ENCODE data around the gene ERH. TPM values are rescaled to one million over a fixed set of nuclear protein-coding genes. Genes with fewer than 3 reads are reported as not detected.

Gene ERH
- total RNA-seq, 2 donors from 2014 or later = 35.5 to 64.6 TPM

GRCh38 chr14:69432364-69432763 is 34.3 kb upstream of the ERH start:
- Histone ChIP-seq H3K27ac (no peak overlapping the region), H3K9me3 (no peaks in the 10 kb centered on the region), H3K27me3 (no peaks in the 10 kb centered on the region), H3K4me3 (no peak overlapping the region), H3K36me3 (replicated peaks in 1 of 2; ENCODE audit: insufficient read depth in 1 of 2, low read depth in 2 of 2) (no peaks in the 10 kb centered on the region), H3K4me1 (peaks cover 7% of the 10 kb centered on the region)
- WGBS, 2 donors = 94 to 98% methylated on average over 2 of the region's 2 CpGs
- no peak for ATAC-seq
- intact Hi-C loops (cut with DNase I) = no loop called here
- DNase-seq = no peak
- TF ChIP-seq POLR2A (IDR thresholded peaks at IDR 0.05) = no peak
- TF ChIP-seq CTCF (IDR thresholded peaks at IDR 0.05) = no peak

- H3K36me3 ChIP-seq (replicated peaks in 1 of 2; ENCODE audit: insufficient read depth in 1 of 2, low read depth in 2 of 2) = peaks cover 3 to 4% of the 10 kb centered on the region in 2 donors
- WGBS, 2 donors = 9 to 31% methylated on average over 1 of the region's 1 CpG
- H3K4me1 ChIP-seq = peaks cover 7% of the 10 kb centered on the region
- H3K9me3 ChIP-seq = no peaks in the 10 kb centered on the region
- ATAC-seq = no peak
- no peak overlapping the region for H3K27ac ChIP-seq
- intact Hi-C loops (cut with DNase I) = no loop called here
- H3K4me3 ChIP-seq = no peak overlapping the region
- no peak for TF ChIP-seq POLR2A (IDR thresholded peaks at IDR 0.05)
- TF ChIP-seq CTCF (IDR thresholded peaks at IDR 0.05) = no peak
- no peak for DNase-seq
- H3K27me3 ChIP-seq = no peaks in the 10 kb centered on the region
Observed at GRCh38 chr14:69430306-69430939, 32.3 kb upstream of the ERH start.

- Histone ChIP-seq H3K9me3 (no peaks in the 10 kb centered on the region), H3K27me3 (no peaks in the 10 kb centered on the region), H3K4me3 (no peak overlapping the region), H3K36me3 (replicated peaks in 1 of 2; ENCODE audit: insufficient read depth in 1 of 2, low read depth in 2 of 2) (peaks cover 3 to 4% of the 10 kb centered on the region in 2 donors), H3K27ac (no peak overlapping the region), H3K4me1 (peaks cover 7% of the 10 kb centered on the region)
- TF ChIP-seq CTCF (IDR thresholded peaks at IDR 0.05) (no peak), POLR2A (IDR thresholded peaks at IDR 0.05) (no peak)
- no peak for ATAC-seq
- no peak for DNase-seq
- intact Hi-C loops (cut with DNase I) = no loop called here
Observed at GRCh38 chr14:69429643-69430042, 31.5 kb upstream of the ERH start.

- WGBS, 2 donors = 86 to 92% methylated on average over 6 of the region's 6 CpGs
- Histone ChIP-seq H3K36me3 (replicated peaks in 1 of 2; ENCODE audit: insufficient read depth in 1 of 2, low read depth in 2 of 2) (peaks cover 3 to 6% of the 10 kb centered on the region in 2 donors), H3K27ac (no peak overlapping the region), H3K4me1 (peaks cover 7% of the 10 kb centered on the region), H3K27me3 (no peaks in the 10 kb centered on the region), H3K4me3 (no peak overlapping the region), H3K9me3 (no peaks in the 10 kb centered on the region)
- TF ChIP-seq POLR2A (IDR thresholded peaks at IDR 0.05) (no peak), CTCF (IDR thresholded peaks at IDR 0.05) (no peak)
- peak in 1 of 4 donors; percentile 12 for DNase-seq
- intact Hi-C loops (cut with DNase I) = no loop called here
- no peak for ATAC-seq
Observed at GRCh38 chr14:69428289-69428998, 30.3 kb upstream of the ERH start.

GRCh38 chr14:69427596-69427995 is 29.5 kb upstream of the ERH start:
- Histone ChIP-seq H3K27me3 (no peaks in the 10 kb centered on the region), H3K4me1 (peaks cover 7% of the 10 kb centered on the region), H3K9me3 (no peaks in the 10 kb centered on the region), H3K4me3 (no peak overlapping the region), H3K27ac (no peak overlapping the region), H3K36me3 (replicated peaks in 1 of 2; ENCODE audit: insufficient read depth in 1 of 2, low read depth in 2 of 2) (peaks cover 3 to 6% of the 10 kb centered on the region in 2 donors)
- TF ChIP-seq CTCF (IDR thresholded peaks at IDR 0.05) = no peak
- intact Hi-C loops (cut with DNase I) = no loop called here
- ATAC-seq (no peak), DNase-seq (no peak)
- WGBS, 2 donors = 100% methylated on average over 1 of the region's 1 CpG
